ENCODE data around the gene SAXO2.
"Not testable (repeated sequence)": the region's sequence is repeated elsewhere in the genome, so short reads cannot be mapped to it uniquely, and the experiment has no call there.

The SAXO2 gene

DNA sequence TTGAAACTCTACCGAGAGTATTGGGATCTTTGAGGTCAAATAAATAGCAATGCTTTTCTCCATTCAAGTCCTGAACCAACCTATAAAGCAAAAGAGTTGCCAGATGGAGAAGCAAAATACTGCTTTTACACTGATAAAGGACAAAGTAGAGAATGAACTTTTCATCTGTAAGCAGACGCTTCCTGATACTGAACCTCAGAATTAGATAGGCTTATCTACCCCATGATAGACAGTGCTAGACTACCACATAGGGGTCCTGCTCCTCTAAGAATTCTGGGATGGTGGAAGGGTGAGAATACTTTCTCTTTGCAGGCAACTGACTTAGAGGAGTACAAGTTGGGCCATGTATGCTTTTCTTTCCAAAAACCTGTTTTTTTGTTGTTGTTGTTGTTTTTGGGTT, 9.5 kb downstream of the SAXO2 start:
- Histone ChIP-seq H3K36me3 (ENCODE audit: insufficient read depth, insufficient read length, low read length) (no peaks in the 10 kb centered on the region), H3K4me3 (ENCODE audit: insufficient read length, low read depth) (no peak overlapping the region), H3K4me1 (ENCODE audit: insufficient read depth, insufficient read length) (no peaks in the 10 kb centered on the region), H3K27me3 (ENCODE audit: insufficient read depth, insufficient read length) (no peaks in the 10 kb centered on the region), H3K9me3 (ENCODE audit: insufficient read depth, low read length) (peaks cover 18% of the 10 kb centered on the region), H3K9ac (ENCODE audit: insufficient read length, low read depth) (no peak overlapping the region)
- DNase-seq (ENCODE audit: low read depth, low spot score): no peak
- TF ChIP-seq YY1 (IDR thresholded peaks at IDR 0.05; ENCODE audit: insufficient read depth, insufficient read length) (no peak), SUZ12 (IDR thresholded peaks at IDR 0.05; ENCODE audit: extremely low read depth, insufficient read depth, insufficient read length) (no peak), ZNF274 (IDR thresholded peaks at IDR 0.05; ENCODE audit: low read depth, low read length) (no peak)

DNA sequence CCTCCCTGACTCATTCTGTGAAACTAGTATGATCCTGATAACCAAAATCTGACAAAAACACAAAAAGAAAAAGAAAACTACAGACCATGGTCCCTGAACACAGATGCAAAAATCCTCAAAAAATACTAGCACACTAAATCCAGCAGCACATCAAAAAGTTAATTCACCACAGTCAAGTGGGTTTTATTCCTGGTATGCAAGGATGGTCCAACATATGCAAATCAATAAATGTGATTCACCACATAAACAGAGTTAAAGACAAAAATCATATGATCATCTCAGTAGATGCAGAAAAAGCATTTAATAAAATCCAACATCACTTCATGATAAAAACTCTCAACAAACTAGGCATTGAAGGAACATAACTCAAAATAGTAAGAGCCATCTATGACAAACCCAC, 12.8 kb downstream of the SAXO2 start:
- Histone ChIP-seq H3K9me3 (ENCODE audit: insufficient read depth, low read length) (peaks cover 18% of the 10 kb centered on the region), H3K27me3 (ENCODE audit: insufficient read depth, insufficient read length) (no peaks in the 10 kb centered on the region), H3K36me3 (ENCODE audit: insufficient read depth, insufficient read length, low read length) (no peaks in the 10 kb centered on the region), H3K9ac (ENCODE audit: insufficient read length, low read depth) (no peak overlapping the region), H3K4me3 (ENCODE audit: insufficient read length, low read depth) (no peak overlapping the region), H3K4me1 (ENCODE audit: insufficient read depth, insufficient read length) (no peaks in the 10 kb centered on the region)
- no peak for DNase-seq (ENCODE audit: low read depth, low spot score)
- TF ChIP-seq ZNF274 (IDR thresholded peaks at IDR 0.05; ENCODE audit: low read depth, low read length): no peak
- no peak for TF ChIP-seq SUZ12 (IDR thresholded peaks at IDR 0.05; ENCODE audit: extremely low read depth, insufficient read depth, insufficient read length)
- no peak for TF ChIP-seq YY1 (IDR thresholded peaks at IDR 0.05; ENCODE audit: insufficient read depth, insufficient read length)

DNA sequence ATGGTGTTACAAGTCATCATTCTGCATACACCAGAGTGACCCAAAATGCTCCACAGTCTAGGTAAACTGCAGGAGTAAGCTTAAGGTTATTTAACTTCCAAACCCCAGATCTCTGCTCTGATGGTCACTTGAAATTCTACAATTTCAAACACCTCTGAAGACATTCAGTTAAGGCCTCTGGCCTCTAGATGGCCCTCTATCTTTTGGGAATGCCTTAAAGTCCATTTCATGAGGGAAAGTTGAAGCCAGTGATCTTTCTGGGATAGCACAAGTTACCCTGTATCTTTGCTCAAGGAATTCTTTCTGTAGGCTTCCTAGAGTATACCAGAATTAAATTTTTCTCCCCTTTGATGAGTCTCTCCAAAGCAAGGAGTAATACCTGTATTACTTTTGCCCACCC, 18.7 kb downstream of the SAXO2 start:
- H3K9ac ChIP-seq (ENCODE audit: insufficient read length, low read depth); H3K9me3 ChIP-seq (ENCODE audit: insufficient read depth, low read length); DNase-seq (ENCODE audit: low read depth, low spot score); H3K27me3 ChIP-seq (ENCODE audit: insufficient read depth, insufficient read length); H3K4me1 ChIP-seq (ENCODE audit: insufficient read depth, insufficient read length); H3K4me3 ChIP-seq (ENCODE audit: insufficient read length, low read depth); H3K36me3 ChIP-seq (ENCODE audit: insufficient read depth, insufficient read length, low read length): not testable (repeated sequence)

DNA sequence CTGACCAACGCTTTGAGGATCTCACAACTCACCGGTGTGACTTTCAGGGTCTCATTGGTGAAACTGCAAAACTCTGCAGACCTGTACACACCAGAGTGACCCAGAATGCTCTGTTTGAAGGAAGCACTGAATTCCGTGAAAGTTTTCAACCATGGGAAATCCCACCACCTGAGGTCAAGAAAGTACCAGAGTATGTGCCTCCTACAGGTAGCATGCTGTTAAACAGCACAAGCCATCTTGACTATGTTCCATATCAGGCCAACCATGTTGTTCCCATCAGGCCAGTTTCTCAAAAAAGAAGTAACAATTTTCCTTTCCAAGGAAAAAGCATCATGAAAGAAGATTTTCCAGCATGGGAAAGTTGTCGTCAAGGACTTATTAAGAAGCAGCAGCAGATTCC, 19.8 kb downstream of the SAXO2 start:
- DNase-seq (ENCODE audit: low read depth, low spot score); H3K4me3 ChIP-seq (ENCODE audit: insufficient read length, low read depth); H3K9me3 ChIP-seq (ENCODE audit: insufficient read depth, low read length); H3K36me3 ChIP-seq (ENCODE audit: insufficient read depth, insufficient read length, low read length); H3K9ac ChIP-seq (ENCODE audit: insufficient read length, low read depth); H3K4me1 ChIP-seq (ENCODE audit: insufficient read depth, insufficient read length); H3K27me3 ChIP-seq (ENCODE audit: insufficient read depth, insufficient read length): not testable (repeated sequence)

DNA sequence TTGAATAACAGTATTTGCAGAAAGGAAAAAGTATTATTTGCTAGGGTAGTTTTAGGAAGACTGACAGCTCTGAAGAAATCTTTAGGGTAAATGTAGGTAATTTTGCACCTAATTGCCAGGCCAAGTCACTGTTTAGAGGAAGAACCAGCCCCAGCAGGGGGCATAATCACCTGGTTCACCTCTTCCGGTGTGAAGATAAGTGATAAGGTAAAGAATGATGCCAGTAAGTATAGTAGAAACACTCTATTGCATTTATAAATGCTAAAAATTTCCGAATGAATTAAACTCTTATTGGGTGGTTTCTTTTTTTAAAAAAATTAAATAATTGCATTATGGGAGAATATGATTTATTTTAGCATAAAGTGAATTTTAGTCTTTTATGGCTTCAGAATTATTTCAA, 21.8 kb downstream of the SAXO2 start:
- not testable (repeated sequence) for H3K36me3 ChIP-seq (ENCODE audit: insufficient read depth, insufficient read length, low read length); H3K4me1 ChIP-seq (ENCODE audit: insufficient read depth, insufficient read length); H3K9ac ChIP-seq (ENCODE audit: insufficient read length, low read depth); H3K27me3 ChIP-seq (ENCODE audit: insufficient read depth, insufficient read length); DNase-seq (ENCODE audit: low read depth, low spot score); H3K9me3 ChIP-seq (ENCODE audit: insufficient read depth, low read length); H3K4me3 ChIP-seq (ENCODE audit: insufficient read length, low read depth)

DNA sequence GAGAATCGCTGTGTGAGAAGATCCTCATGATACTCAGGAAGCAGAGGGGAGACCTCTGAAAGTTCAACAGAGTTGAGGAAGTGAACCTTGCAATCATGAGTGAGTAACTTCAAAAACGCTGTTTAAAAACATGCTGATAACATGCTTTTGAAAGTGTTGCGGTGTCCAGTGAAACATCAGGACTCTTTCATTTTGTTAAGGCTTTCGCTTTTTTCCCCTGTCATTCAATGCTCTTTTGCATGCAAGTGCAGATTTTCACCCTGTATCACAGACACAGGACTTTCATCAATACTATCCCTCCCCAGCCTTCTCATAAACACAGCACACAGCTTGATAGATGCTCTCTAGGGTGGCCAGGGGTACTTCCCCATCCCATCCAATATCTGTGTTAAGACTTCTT, 23.9 kb downstream of the SAXO2 start:
- not testable (repeated sequence) for H3K9me3 ChIP-seq (ENCODE audit: insufficient read depth, low read length); H3K27me3 ChIP-seq (ENCODE audit: insufficient read depth, insufficient read length)

DNA sequence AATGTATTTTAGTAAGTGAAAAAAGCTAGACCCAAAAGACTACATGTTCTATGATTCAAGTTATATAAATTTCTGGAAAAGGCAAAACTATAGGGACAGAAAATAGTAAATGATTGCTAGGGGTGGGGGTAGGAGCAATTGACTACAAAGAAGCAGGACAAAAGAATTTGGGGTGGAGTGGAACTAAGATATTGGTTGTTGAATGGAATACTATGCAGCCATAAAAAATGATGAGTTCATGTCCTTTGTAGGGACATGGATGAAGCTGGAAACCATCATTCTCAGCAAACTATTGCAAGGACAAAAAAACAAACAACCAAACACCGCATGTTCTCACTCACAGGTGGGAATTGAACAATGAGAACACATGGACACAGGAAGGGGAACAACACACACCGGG, 25.6 kb downstream of the SAXO2 start:
- H3K9me3 ChIP-seq (ENCODE audit: insufficient read depth, low read length); H3K4me1 ChIP-seq (ENCODE audit: insufficient read depth, insufficient read length); H3K36me3 ChIP-seq (ENCODE audit: insufficient read depth, insufficient read length, low read length); H3K27me3 ChIP-seq (ENCODE audit: insufficient read depth, insufficient read length); DNase-seq (ENCODE audit: low read depth, low spot score); H3K4me3 ChIP-seq (ENCODE audit: insufficient read length, low read depth); H3K9ac ChIP-seq (ENCODE audit: insufficient read length, low read depth): not testable (repeated sequence)

More for the DNA sequence above, 23.9 kb downstream of the SAXO2 start:
- not testable (repeated sequence) for H3K4me3 ChIP-seq (ENCODE audit: insufficient read length, low read depth); H3K9ac ChIP-seq (ENCODE audit: insufficient read length, low read depth); H3K36me3 ChIP-seq (ENCODE audit: insufficient read depth, insufficient read length, low read length); H3K4me1 ChIP-seq (ENCODE audit: insufficient read depth, insufficient read length); DNase-seq (ENCODE audit: low read depth, low spot score)

DNA sequence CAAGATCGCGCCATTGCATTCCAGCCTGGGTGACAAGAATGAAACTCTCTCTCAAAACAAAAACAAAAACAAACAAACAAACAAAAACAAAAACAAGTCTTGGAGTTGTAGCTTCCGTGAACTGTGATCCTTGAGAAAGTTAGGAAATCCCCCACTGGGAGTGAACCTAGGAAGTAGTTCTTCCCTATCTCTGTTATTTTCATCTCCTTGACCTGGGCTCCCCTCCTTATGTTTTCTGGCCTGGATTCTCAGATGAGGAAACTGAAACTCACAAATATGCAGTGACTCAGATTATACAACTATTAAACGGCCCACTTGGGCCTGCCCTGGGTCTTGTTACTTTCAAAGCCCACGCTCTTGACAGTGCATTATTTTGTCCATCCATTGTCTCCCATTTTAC, 29.7 kb downstream of the SAXO2 start:
- no peaks in the 10 kb centered on the region for H3K27me3 ChIP-seq (ENCODE audit: insufficient read depth, insufficient read length)
- no peaks in the 10 kb centered on the region for H3K36me3 ChIP-seq (ENCODE audit: insufficient read depth, insufficient read length, low read length)
- H3K4me3 ChIP-seq (ENCODE audit: insufficient read length, low read depth): no peak overlapping the region
- TF ChIP-seq SUZ12 (IDR thresholded peaks at IDR 0.05; ENCODE audit: extremely low read depth, insufficient read depth, insufficient read length) (no peak), ZNF274 (IDR thresholded peaks at IDR 0.05; ENCODE audit: low read depth, low read length) (no peak), YY1 (IDR thresholded peaks at IDR 0.05; ENCODE audit: insufficient read depth, insufficient read length) (no peak)
- peaks cover 3% of the 10 kb centered on the region for H3K4me1 ChIP-seq (ENCODE audit: insufficient read depth, insufficient read length)
- no peaks in the 10 kb centered on the region for H3K9me3 ChIP-seq (ENCODE audit: insufficient read depth, low read length)
- DNase-seq (ENCODE audit: low read depth, low spot score): no peak
- H3K9ac ChIP-seq (ENCODE audit: insufficient read length, low read depth): no peak overlapping the region
